Stomach (tissue), 4 donors: Measurements from ENCODE around the gene ERP29.

ENCODE experiments used
- POLR2A ChIP-seq, 4 donors: fragments of 450-650 bp; IDR thresholded peaks; one replicate each; pipeline ENCODE4 v1.6.1; 2016; ENCODE audit warnings: antibody characterized with exemption in 4 of 4, control low read depth in 2 of 4, mild to moderate bottlenecking in 1 of 4, moderate library complexity in 1 of 4
- TF ChIP-seq, protein P1 (sequence below), 7 experiments: fragments of 450-650 bp in 4 of 7; fragments of 200-600 bp in 3 of 7; sonication (generic) in 3 of 7; IDR thresholded peaks; one replicate each; pipeline ENCODE4 v1.5.1; 2016 to 2019; ENCODE audit warnings: antibody characterized with exemption in 7 of 7, control low read depth in 2 of 7, mild to moderate bottlenecking in 1 of 7

DNA sequence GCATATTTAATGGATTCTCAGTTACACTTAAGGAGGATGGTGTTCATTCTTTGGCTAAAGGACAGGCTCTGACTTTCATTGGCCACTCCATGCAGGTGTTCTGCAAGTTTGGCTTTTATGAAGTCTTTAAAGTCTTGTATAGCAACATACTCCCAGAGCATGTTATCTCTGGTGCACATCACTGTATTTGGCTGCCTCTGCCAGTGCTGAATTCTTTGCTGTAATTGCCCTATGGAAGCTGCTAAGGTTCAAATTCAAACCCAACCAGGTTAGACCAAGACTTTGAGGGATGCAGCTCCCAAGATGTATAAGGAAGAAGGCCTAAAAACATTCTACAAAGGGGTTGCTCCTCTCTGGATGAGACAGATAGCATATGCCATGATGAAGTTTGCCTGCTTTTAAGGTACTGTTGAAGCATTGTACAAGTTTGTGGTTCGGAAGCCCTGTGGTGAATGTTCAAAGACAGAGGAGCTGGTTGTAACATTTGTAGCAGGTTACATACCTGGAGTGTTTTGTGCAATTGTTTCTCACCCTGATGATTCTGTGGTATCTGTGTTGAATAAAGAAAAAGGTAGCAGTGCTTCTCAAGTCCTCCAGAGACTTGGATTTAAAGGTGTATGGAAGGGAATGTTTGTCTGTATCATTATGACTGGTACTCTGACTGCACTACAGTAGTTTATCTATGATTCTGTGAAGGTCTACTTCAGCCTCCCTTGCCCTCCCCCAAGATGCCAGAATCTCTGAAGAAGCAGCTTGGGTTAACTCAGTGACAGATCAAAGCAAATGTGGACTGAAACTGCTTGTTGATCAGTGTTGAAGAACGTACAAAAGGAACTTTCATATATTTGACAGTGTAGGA lies 19.7 kb upstream of the ERP29 start:
- TF ChIP-seq, protein P1, sequence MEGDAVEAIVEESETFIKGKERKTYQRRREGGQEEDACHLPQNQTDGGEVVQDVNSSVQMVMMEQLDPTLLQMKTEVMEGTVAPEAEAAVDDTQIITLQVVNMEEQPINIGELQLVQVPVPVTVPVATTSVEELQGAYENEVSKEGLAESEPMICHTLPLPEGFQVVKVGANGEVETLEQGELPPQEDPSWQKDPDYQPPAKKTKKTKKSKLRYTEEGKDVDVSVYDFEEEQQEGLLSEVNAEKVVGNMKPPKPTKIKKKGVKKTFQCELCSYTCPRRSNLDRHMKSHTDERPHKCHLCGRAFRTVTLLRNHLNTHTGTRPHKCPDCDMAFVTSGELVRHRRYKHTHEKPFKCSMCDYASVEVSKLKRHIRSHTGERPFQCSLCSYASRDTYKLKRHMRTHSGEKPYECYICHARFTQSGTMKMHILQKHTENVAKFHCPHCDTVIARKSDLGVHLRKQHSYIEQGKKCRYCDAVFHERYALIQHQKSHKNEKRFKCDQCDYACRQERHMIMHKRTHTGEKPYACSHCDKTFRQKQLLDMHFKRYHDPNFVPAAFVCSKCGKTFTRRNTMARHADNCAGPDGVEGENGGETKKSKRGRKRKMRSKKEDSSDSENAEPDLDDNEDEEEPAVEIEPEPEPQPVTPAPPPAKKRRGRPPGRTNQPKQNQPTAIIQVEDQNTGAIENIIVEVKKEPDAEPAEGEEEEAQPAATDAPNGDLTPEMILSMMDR (IDR thresholded peaks at IDR 0.05), result no peak
- no peak for TF ChIP-seq POLR2A (IDR thresholded peaks at IDR 0.05)
